Measurements from ENCODE around the gene SARM1.

Gene SARM1

DNA sequence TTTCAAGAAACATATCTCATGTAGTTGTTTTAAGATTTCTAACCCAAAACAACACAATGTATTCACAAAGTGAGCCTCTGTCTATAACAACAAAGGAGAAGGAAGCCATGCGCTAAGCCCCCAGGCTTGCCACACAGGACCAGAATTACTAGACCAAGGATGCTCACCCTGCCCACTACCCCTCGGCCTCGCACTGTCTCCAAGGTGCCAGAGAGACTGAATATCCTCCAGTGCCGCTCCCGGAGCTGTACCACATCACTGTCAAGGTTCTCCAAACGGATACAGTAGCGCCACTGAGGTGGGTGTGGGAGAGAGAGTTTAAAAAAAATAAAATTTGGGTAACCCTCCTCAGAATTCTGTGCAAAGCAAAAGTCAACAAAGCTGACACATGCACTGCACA is 21.2 kb upstream of the SARM1 start:
- no peak for ATAC-seq

GRCh38 chr17:28357061-28357900 is 14.2 kb upstream of the SARM1 start, which contains the start of gene POLDIP2:
Gene POLDIP2 (minus strand): TSS chr17:28357527. CDS start chr17:28357448, 79 bp downstream.
- peak; percentile 100 for ATAC-seq
- TF ChIP-seq ISL1 (CRISPR knock-in tag; IDR thresholded peaks at IDR 0.05) (no peak), ZNF565 (CRISPR knock-in tag; conservative IDR thresholded peaks at IDR 0.05; ENCODE audit: low read depth) (no peak)

More for the DNA sequence above, 21.2 kb upstream of the SARM1 start:
- TF ChIP-seq GLIS3 (CRISPR knock-in tag; IDR thresholded peaks at IDR 0.05) (no peak), CSRNP3 (CRISPR knock-in tag; IDR thresholded peaks at IDR 0.05) (no peak), SNAI2 (CRISPR knock-in tag; IDR thresholded peaks at IDR 0.05) (no peak), TSHZ2 (CRISPR knock-in tag; IDR thresholded peaks at IDR 0.05) (no peak), ZFP30 (CRISPR knock-in tag; IDR thresholded peaks at IDR 0.05) (no peak)

DNA sequence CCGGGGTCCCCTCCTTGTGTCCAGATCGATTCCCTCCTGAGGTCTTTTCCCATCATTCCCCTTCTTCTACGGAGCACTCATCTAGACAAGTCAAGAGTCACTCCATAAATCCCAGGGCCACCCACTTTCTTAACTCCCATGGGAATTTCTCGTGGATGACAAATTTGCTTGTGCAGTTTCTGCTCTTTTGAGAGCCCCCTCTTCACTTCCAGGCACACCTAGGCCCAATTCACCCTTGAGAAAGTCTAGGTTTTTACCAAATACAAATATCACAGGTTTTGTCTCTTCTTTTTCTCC is 13.6 kb upstream of the SARM1 start:
- TF ChIP-seq PPARA (CRISPR knock-in tag; IDR thresholded peaks at IDR 0.05; ENCODE audit: borderline replicate concordance) (no peak), ARNTL (CRISPR knock-in tag; IDR thresholded peaks at IDR 0.05; ENCODE audit: borderline replicate concordance, low read depth) (no peak), ZFP30 (CRISPR knock-in tag; IDR thresholded peaks at IDR 0.05) (no peak), OSR1 (CRISPR knock-in tag; IDR thresholded peaks at IDR 0.05) (no peak), ZC3H10 (CRISPR knock-in tag; IDR thresholded peaks at IDR 0.05) (no peak), TCF4 (CRISPR knock-in tag; IDR thresholded peaks at IDR 0.05; ENCODE audit: borderline replicate concordance) (no peak), ZFP3 (CRISPR knock-in tag; IDR thresholded peaks at IDR 0.05) (no peak), ZNF70 (CRISPR knock-in tag; IDR thresholded peaks at IDR 0.05) (no peak), GLIS3 (CRISPR knock-in tag; IDR thresholded peaks at IDR 0.05) (no peak), ISL1 (CRISPR knock-in tag; IDR thresholded peaks at IDR 0.05) (no peak), ZNF565 (CRISPR knock-in tag; conservative IDR thresholded peaks at IDR 0.05; ENCODE audit: low read depth) (no peak), ESRRG (CRISPR knock-in tag; IDR thresholded peaks at IDR 0.05) (no peak), RARB (CRISPR knock-in tag; IDR thresholded peaks at IDR 0.05) (no peak), SNAI2 (CRISPR knock-in tag; IDR thresholded peaks at IDR 0.05) (no peak), TSHZ2 (CRISPR knock-in tag; IDR thresholded peaks at IDR 0.05) (no peak)
- TF ChIP-seq, protein P1, sequence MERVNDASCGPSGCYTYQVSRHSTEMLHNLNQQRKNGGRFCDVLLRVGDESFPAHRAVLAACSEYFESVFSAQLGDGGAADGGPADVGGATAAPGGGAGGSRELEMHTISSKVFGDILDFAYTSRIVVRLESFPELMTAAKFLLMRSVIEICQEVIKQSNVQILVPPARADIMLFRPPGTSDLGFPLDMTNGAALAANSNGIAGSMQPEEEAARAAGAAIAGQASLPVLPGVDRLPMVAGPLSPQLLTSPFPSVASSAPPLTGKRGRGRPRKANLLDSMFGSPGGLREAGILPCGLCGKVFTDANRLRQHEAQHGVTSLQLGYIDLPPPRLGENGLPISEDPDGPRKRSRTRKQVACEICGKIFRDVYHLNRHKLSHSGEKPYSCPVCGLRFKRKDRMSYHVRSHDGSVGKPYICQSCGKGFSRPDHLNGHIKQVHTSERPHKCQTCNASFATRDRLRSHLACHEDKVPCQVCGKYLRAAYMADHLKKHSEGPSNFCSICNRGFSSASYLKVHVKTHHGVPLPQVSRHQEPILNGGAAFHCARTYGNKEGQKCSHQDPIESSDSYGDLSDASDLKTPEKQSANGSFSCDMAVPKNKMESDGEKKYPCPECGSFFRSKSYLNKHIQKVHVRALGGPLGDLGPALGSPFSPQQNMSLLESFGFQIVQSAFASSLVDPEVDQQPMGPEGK (CRISPR knock-in tag; IDR thresholded peaks at IDR 0.05; ENCODE audit: borderline replicate concordance) = no peak

GRCh38 chr17:28363186-28363585 is 8.3 kb upstream of the SARM1 start:
- ATAC-seq = no peak
- no peak for TF ChIP-seq GLIS3 (CRISPR knock-in tag; IDR thresholded peaks at IDR 0.05)
- no peak for TF ChIP-seq PPARA (CRISPR knock-in tag; IDR thresholded peaks at IDR 0.05; ENCODE audit: borderline replicate concordance)
- TF ChIP-seq CREB5 (CRISPR knock-in tag; IDR thresholded peaks at IDR 0.05; ENCODE audit: low read depth) = no peak
- TF ChIP-seq ESRRG (CRISPR knock-in tag; IDR thresholded peaks at IDR 0.05) = no peak
- TF ChIP-seq ZNF565 (CRISPR knock-in tag; conservative IDR thresholded peaks at IDR 0.05; ENCODE audit: low read depth) = no peak
- TF ChIP-seq TSHZ2 (CRISPR knock-in tag; IDR thresholded peaks at IDR 0.05) = no peak
- no peak for TF ChIP-seq TCF4 (CRISPR knock-in tag; IDR thresholded peaks at IDR 0.05; ENCODE audit: borderline replicate concordance)
- no peak for TF ChIP-seq ISL1 (CRISPR knock-in tag; IDR thresholded peaks at IDR 0.05)
- TF ChIP-seq CSDC2 (CRISPR knock-in tag; IDR thresholded peaks at IDR 0.05) = no peak
- no peak for TF ChIP-seq RARB (CRISPR knock-in tag; IDR thresholded peaks at IDR 0.05)
- TF ChIP-seq ZC3H10 (CRISPR knock-in tag; IDR thresholded peaks at IDR 0.05) = no peak

More for the DNA sequence above, 13.6 kb upstream of the SARM1 start:
- ATAC-seq = no peak

Data from SK-N-SH treated with all-trans-retinoic acid at 6 μM for 48 hours (cell line).